Measurements from ENCODE around the gene CD300LD.

The CD300LD gene

GRCh38 chr17:74619077-74619673 is 27.1 kb upstream of the CD300LD start:
- no peak for TF ChIP-seq CTCF (conservative IDR thresholded peaks at IDR 0.05)
- H3K27ac ChIP-seq = no peak overlapping the region

GRCh38 chr17:74618451-74618850 is 26.4 kb upstream of the CD300LD start:
- no peak for TF ChIP-seq CTCF (conservative IDR thresholded peaks at IDR 0.05)

GRCh38 chr17:74616696-74617095 is 24.6 kb upstream of the CD300LD start:
- TF ChIP-seq CTCF (conservative IDR thresholded peaks at IDR 0.05) = no peak
- no peak overlapping the region for H3K27ac ChIP-seq

More at GRCh38 chr17:74618451-74618850, 26.4 kb upstream of the CD300LD start:
- no peak overlapping the region for H3K27ac ChIP-seq

- no peak for TF ChIP-seq CTCF (conservative IDR thresholded peaks at IDR 0.05)
- H3K27ac ChIP-seq = no peak overlapping the region
Measured at GRCh38 chr17:74612046-74612445, 20.0 kb upstream of the CD300LD start.

GRCh38 chr17:74610108-74610507 is 18.0 kb upstream of the CD300LD start:
- no peak overlapping the region for H3K27ac ChIP-seq
- no peak for TF ChIP-seq CTCF (conservative IDR thresholded peaks at IDR 0.05)

- no peak for TF ChIP-seq CTCF (conservative IDR thresholded peaks at IDR 0.05)
- no peak overlapping the region for H3K27ac ChIP-seq
Measured at GRCh38 chr17:74608511-74608910, 16.4 kb upstream of the CD300LD start.

GRCh38 chr17:74607221-74607620 is 15.1 kb upstream of the CD300LD start:
- TF ChIP-seq CTCF (conservative IDR thresholded peaks at IDR 0.05) = no peak
- H3K27ac ChIP-seq = no peak overlapping the region
